GM18519 (cell line): ENCODE results near the gene BTBD10.
"Not testable (repeated sequence)": the region's sequence is repeated elsewhere in the genome, so short reads cannot be mapped to it uniquely, and the experiment has no call there.

Experiments
- ATAC-seq: cut with Tn5 transposase; IDR thresholded peaks from one replicate; pipeline ENCODE4 v1.9.1; 2021; ENCODE audit warnings: mild to moderate bottlenecking, moderate library complexity; ENCODE audit not compliant: unreplicated experiment, low FRiP score

The BTBD10 gene

DNA sequence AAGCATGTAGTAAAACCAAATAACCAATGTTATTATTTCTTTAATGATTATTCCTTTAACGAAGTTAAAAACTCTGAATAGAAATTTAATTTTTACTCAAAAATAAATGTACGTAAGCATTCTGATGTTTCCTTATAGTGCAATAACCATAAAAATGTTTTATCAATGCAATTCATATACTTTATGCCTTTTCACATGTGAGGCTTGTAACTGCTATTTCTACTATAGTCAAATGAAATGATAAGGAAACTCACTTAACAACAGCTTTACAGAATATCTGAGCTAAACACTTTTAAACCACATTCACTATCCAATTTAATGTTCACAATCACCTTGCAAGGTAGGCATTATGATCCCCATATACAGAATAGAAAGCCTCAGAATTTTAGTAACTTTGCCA is 17.4 kb downstream of the BTBD10 start:
- no peak for ATAC-seq

DNA sequence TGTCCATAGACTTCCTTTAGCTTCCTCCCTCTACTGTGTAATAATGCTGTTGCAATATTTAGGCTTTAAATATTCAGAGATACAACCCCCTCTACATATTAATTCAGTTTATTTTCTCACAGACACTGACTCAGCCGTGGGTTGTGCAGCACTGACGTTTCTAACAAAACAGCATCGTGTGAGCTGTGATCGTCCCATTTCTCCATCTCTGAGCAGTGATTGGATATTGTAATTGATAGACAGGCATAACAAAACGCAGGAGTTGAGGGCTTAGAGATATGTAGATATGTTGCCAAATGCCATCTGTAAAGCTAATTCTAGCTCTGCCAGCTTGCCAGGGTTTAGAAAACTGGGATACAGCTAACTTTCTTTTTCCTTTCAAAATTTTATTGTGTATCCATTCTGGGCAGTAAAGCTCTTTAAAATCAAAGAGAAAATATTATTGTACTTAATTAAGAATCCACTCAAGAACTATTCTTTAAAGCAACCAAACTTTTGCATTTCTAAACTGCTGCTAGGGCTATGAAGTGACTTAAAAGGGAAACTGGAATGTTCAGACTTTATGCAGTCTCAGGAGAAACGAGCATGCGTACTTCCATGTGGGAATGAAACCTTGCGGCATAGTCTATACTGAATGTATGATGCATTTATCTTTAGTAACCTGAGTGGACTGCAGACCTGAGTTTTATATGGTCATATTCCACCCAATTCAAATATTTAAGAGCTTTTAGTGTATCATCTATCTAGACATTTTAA is 22.7 kb downstream of the BTBD10 start:
- no peak for ATAC-seq

- no peak for ATAC-seq
Observed at GRCh38 chr11:13438291-13438690, 24.7 kb downstream of the BTBD10 start.

- ATAC-seq = not testable (repeated sequence)
Observed at GRCh38 chr11:13436836-13437235, 26.2 kb downstream of the BTBD10 start.

DNA sequence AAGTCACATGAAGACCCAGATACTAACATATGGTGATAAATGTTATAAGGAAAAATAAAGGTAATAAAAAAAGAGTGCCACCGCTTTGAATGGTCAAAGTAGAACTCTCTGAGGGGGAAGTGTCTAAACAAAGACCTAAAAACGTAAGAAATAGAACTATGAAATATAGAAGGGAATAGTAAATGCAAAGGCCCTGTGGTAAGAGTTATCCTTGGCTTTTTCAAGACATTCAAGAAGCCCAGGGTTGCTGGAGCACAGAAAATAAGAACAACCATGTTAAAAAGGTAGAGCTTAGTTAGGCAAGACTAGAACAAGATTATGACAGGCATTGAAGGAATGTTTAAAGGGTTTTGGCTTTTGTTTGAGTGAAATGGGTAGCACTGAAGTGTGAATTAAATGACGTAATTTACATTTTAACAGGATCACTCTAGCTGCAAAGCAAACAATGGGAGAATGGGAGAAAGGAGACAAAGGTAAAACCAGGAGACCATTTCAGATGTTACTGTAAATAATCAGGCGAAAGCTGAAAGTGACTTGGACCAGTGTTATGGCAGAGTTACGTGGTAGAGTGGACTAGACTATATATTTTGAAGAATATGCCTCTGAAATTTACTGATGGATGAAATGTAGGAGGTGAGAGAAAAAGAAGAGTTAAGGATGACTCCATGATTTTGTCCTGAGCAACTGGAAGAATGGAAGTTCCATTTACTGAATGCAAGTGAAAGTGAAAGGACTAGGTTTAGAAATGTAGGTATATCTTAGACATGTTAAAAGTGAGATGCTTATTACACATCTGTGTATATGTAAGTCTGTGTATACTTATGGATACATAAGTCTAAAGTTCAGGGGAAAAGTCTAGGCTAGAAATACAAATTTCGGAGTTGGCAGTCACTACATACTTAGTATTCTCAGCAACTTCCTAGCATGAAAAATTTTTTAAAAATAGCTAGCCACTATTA is 28.5 kb downstream of the BTBD10 start:
- no peak for ATAC-seq

GRCh38 chr11:13433437-13433836 is 29.6 kb downstream of the BTBD10 start:
- no peak for ATAC-seq

DNA sequence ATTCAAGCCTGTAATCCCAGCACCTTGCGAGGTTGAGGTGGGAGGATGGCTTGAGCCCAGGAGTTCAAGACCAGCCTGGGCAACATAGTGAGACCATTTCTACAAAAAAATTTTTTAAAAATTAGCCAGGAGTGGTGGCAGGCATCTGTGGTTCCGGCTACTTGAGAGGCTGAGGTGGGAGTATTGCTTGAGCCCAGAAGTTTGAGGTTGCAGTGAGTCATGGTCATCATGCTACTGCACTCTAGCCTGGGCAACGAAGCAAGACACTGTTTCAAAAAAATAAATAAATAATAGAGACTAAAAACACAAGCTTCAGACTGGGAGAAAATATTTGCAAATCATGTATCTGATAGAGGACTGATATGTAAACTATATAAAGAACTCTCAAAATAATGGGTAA is 33.2 kb downstream of the BTBD10 start:
- no peak for ATAC-seq

DNA sequence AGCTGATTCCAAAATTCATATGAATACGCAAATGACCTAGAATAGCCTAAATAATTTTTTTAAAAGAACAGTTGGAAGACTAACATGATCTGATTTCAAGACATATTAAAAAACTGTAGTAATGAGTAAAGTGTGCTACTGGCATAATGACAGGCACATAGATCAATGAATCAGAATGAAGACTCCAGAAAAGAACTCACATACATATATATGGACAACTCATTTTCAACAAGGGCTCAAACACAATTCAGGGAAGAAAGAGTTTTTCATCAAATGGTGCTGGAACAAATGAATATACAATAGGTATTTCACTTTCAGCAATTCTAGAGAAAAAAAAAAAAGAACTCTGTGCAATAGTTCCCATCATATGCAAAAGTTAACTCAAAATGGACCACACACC is 33.7 kb downstream of the BTBD10 start:
- ATAC-seq = no peak

- no peak for ATAC-seq
Observed at GRCh38 chr11:13427440-13427839, 35.6 kb downstream of the BTBD10 start.

GRCh38 chr11:13423372-13423771 is 39.6 kb downstream of the BTBD10 start:
- no peak for ATAC-seq

- ATAC-seq = no peak
Observed at GRCh38 chr11:13421561-13421960, 41.5 kb downstream of the BTBD10 start.

DNA sequence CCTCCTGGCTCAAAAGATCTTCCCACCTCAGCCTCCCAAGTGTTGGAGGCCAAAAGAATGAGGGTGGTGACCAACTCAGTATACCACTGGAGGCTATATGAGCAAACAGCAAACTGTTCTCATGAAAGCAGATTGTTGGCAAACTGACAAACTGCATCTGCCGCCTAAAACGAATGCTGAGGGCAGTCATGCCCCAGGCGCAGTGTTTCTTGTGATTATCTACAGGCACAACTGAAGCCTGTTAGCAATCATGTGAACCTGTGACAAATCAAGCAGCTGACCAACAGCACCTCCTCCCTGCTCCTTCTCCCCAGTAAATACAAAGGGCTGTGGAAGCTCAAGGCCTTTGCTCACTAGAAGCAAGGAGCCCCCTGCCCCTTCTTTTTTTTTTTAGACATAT is 47.8 kb downstream of the BTBD10 start:
- no peak for ATAC-seq

GRCh38 chr11:13405220-13405619 is 57.8 kb downstream of the BTBD10 start:
- ATAC-seq = no peak

- not testable (repeated sequence) for ATAC-seq
Observed at GRCh38 chr11:13398335-13398734, 64.7 kb downstream of the BTBD10 start.

DNA sequence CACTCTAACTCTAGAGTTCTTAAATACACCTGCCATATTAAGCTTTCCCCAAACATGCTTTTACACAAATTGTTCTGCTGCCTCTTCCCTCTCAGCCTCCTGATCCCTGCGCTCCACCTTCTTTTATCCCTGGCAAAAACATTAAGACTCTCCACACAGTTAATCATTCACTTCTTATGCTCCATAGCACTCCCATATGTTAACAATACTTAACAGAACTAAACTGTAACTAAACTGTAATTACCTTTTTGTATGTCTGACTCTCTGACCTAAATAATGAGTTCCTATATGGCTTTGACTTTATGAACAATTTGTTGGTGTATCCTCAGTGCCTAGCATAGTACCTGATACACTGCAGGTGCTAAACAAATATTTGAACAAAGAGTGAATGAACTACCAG is 71.8 kb downstream of the BTBD10 start:
- ATAC-seq = no peak

- no peak for ATAC-seq
Observed at GRCh38 chr11:13388741-13389140, 74.3 kb downstream of the BTBD10 start.

DNA sequence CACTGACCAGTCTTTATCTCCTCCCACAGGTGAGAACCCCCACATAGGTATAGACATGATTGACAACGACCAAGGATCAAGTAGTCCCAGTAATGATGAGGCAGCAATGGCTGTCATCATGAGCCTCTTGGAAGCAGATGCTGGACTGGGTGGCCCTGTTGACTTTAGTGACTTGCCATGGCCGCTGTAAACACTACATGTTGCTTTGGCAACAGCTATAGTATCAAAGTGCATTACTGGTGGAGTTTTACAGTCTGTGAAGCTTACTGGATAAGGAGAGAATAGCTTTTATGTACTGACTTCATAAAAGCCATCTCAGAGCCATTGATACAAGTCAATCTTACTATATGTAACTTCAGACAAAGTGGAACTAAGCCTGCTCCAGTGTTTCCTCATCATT is 76.5 kb downstream of the BTBD10 start:
- ATAC-seq = no peak

GRCh38 chr11:13384908-13385640 is 77.9 kb downstream of the BTBD10 start:
- peak; percentile 82 for ATAC-seq

DNA sequence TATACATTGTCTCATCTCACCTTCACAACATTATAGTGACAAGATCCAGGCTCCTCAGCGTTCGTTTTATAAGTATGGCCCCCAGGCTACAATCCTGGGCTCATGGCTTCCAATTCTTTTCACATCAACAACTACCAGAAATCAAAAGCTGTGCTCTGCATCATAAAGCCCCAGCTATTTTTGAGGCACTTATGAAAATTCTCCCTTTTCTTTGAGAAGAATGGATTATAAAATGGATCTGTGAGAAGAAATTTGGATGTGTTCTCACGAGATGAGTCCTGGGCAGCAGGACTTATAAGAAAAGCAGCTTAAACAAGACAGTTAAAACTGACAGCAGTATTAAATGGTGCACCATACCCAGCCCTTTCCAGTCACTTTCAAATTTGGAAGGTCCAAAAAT is 80.3 kb downstream of the BTBD10 start:
- ATAC-seq = no peak

GRCh38 chr11:13380731-13381130 is 82.3 kb downstream of the BTBD10 start:
- ATAC-seq = no peak

- ATAC-seq = no peak
Observed at GRCh38 chr11:13378316-13378715, 84.7 kb downstream of the BTBD10 start.
